Measurements from ENCODE around the gene HSD17B11.
"Not testable (repeated sequence)": the region's sequence is repeated elsewhere in the genome, so short reads cannot be mapped to it uniquely, and the experiment has no call there.

HSD17B11 gene

GRCh38 chr4:87356832-87357526 is 34.0 kb downstream of the HSD17B11 start:
- DNase-seq: no peak

GRCh38 chr4:87354168-87355102 is 36.6 kb downstream of the HSD17B11 start:
- no peak for DNase-seq

- DNase-seq: no peak
Measured at GRCh38 chr4:87353592-87353991, 37.4 kb downstream of the HSD17B11 start.

- DNase-seq: no peak
Measured at GRCh38 chr4:87345139-87345538, 45.8 kb downstream of the HSD17B11 start.

- no peak for DNase-seq
Measured at GRCh38 chr4:87342872-87343271, 48.1 kb downstream of the HSD17B11 start.

GRCh38 chr4:87341954-87342635 is 48.9 kb downstream of the HSD17B11 start:
- not testable (repeated sequence) for DNase-seq

- DNase-seq: no peak
Measured at GRCh38 chr4:87339440-87339839, 51.5 kb downstream of the HSD17B11 start.

- DNase-seq: no peak
Measured at GRCh38 chr4:87337361-87337760, 53.6 kb downstream of the HSD17B11 start.

GRCh38 chr4:87333267-87333666 is 57.7 kb downstream of the HSD17B11 start:
- DNase-seq: no peak

- no peak for DNase-seq
Measured at GRCh38 chr4:87330761-87331160, 60.2 kb downstream of the HSD17B11 start.

GRCh38 chr4:87327136-87327535 is 63.9 kb downstream of the HSD17B11 start:
- DNase-seq: no peak

- no peak for DNase-seq
Measured at GRCh38 chr4:87326460-87326859, 64.5 kb downstream of the HSD17B11 start.

- no peak for DNase-seq
Measured at GRCh38 chr4:87322754-87323153, 68.2 kb downstream of the HSD17B11 start, which contains the start of gene HSD17B13. TSS of gene HSD17B13 (minus strand) at chr4:87322882. CDS start at chr4:87322841, 41 bp downstream.

GRCh38 chr4:87321888-87322287 is 69.1 kb downstream of the HSD17B11 start:
- DNase-seq: no peak

GRCh38 chr4:87317527-87317926 is 73.5 kb downstream of the HSD17B11 start:
- no peak for DNase-seq

- DNase-seq: no peak
Measured at GRCh38 chr4:87316961-87317360, 74.0 kb downstream of the HSD17B11 start.

- DNase-seq: not testable (repeated sequence)
Measured at GRCh38 chr4:87315000-87315399, 76.0 kb downstream of the HSD17B11 start.

GRCh38 chr4:87313756-87314155 is 77.2 kb downstream of the HSD17B11 start:
- DNase-seq: no peak

GRCh38 chr4:87311684-87312083 is 79.3 kb downstream of the HSD17B11 start:
- DNase-seq: no peak

- DNase-seq: no peak
Measured at GRCh38 chr4:87310691-87311335, 80.2 kb downstream of the HSD17B11 start.

- DNase-seq: no peak
Measured at GRCh38 chr4:87309625-87310024, 81.4 kb downstream of the HSD17B11 start.

- no peak for DNase-seq
Measured at GRCh38 chr4:87306056-87306455, 84.9 kb downstream of the HSD17B11 start.

- no peak for DNase-seq
Measured at GRCh38 chr4:87305562-87305961, 85.4 kb downstream of the HSD17B11 start.

Data from activated CD4-positive, CD25-positive, alpha-beta regulatory T cell treated with anti-CD3 and anti-CD28 coated beads, Interleukin-2, amount 50 U/mL, for 72 hours (primary cell).